DOHH2 (cell line): ENCODE data around the gene KNDC1.

Source experiments
- H3F3A ChIP-seq: fragments of 200-600 bp; sonication (generic), shearing (Covaris generic); 2 replicates; pipeline ENCODE4 v1.6.0; 2016; ENCODE audit warnings: antibody characterized with exemption, mild to moderate bottlenecking; ENCODE audit not compliant: control insufficient read depth, insufficient read depth
- H3K27ac ChIP-seq: fragments of 200-600 bp; sonication (generic); 2 replicates; pipeline ENCODE4 v1.5.1; 2014; ENCODE audit warnings: low read depth, mild to moderate bottlenecking, low read length, moderate library complexity
- H3K27me3 ChIP-seq: fragments of 200-600 bp; sonication (generic); 2 replicates; pipeline ENCODE4 v1.6.1; 2014; ENCODE audit warnings: mild to moderate bottlenecking, low read length, mixed read lengths; ENCODE audit not compliant: control insufficient read depth
- H3K36me3 ChIP-seq: fragments of 200-600 bp; sonication (generic); 2 replicates; pipeline ENCODE4 v1.6.1; 2014; ENCODE audit warnings: mild to moderate bottlenecking, low read length, moderate library complexity, mixed read lengths; ENCODE audit not compliant: control insufficient read depth
- H3K4me1 ChIP-seq: fragments of 200-600 bp; sonication (generic); 2 replicates; pipeline ENCODE4 v1.6.1; 2014; ENCODE audit warnings: mild to moderate bottlenecking, low read length, mixed read lengths; ENCODE audit not compliant: control insufficient read depth
- H3K4me2 ChIP-seq: fragments of 200-600 bp; sonication (generic); 2 replicates; pipeline ENCODE4 v1.6.0; 2014; ENCODE audit warnings: mild to moderate bottlenecking, low read length, moderate library complexity
- H3K4me3 ChIP-seq: fragments of 200-600 bp; sonication (generic); 2 replicates; pipeline ENCODE4 v1.5.1; 2014; ENCODE audit warnings: mild to moderate bottlenecking, low read length, mixed read lengths
- H3K79me2 ChIP-seq: fragments of 200-600 bp; sonication (generic); 2 replicates; pipeline ENCODE4 v1.6.1; 2014; ENCODE audit warnings: mild to moderate bottlenecking, low read length, mixed read lengths; ENCODE audit not compliant: control insufficient read depth
- H3K9me2 ChIP-seq: fragments of 200-600 bp; sonication (generic); replicated peaks from 2 replicates; pipeline ENCODE4 v1.6.1; 2014; ENCODE audit warnings: mild to moderate bottlenecking, low read length, mixed read lengths; ENCODE audit not compliant: control insufficient read depth
- H3K9me3 ChIP-seq: fragments of 200-600 bp; sonication (generic); 2 replicates; pipeline ENCODE4 v1.6.1; 2014; ENCODE audit warnings: antibody characterized with exemption, low read length, mixed read lengths; ENCODE audit not compliant: control insufficient read depth, insufficient read depth
- H4K20me1 ChIP-seq: fragments of 200-600 bp; sonication (generic); 2 replicates; pipeline ENCODE4 v1.6.0; 2014; ENCODE audit warnings: low read depth, mild to moderate bottlenecking, antibody characterized with exemption, low read length, moderate library complexity; ENCODE audit not compliant: control insufficient read depth, insufficient read depth
- CTCF ChIP-seq: fragments of 200-600 bp; sonication (generic); IDR thresholded peaks from one replicate; pipeline ENCODE4 v1.5.1; 2014; ENCODE audit warnings: antibody characterized with exemption, mild to moderate bottlenecking, low read depth, low read length; ENCODE audit not compliant: poor library complexity, severe bottlenecking
- EZH2phosphoT487 ChIP-seq: fragments of 200-600 bp; sonication (generic); IDR thresholded peaks from 2 replicates; pipeline ENCODE4 v1.6.1; 2017; ENCODE audit warnings: borderline replicate concordance, mild to moderate bottlenecking, antibody characterized with exemption, low read length, moderate library complexity, mixed read lengths

KNDC1 gene

GRCh38 chr10:133272301-133272963, 112.4 kb downstream of the KNDC1 start:
- no peaks in the 10 kb centered on the region for H3K79me2 ChIP-seq
- no peaks in the 10 kb centered on the region for H3K9me2 ChIP-seq
- H3K4me1 ChIP-seq, result peaks cover 27% of the 10 kb centered on the region
- no peak for TF ChIP-seq EZH2phosphoT487
- no peak for TF ChIP-seq CTCF
- no peaks in the 10 kb centered on the region for H3K9me3 ChIP-seq
- no peak overlapping the region for H3K4me2 ChIP-seq
- no peaks in the 10 kb centered on the region for H3F3A ChIP-seq
- no peaks in the 10 kb centered on the region for H3K36me3 ChIP-seq
- H3K4me3 ChIP-seq, result no peak overlapping the region
- peaks cover 9% of the 10 kb centered on the region for H3K27me3 ChIP-seq
- no peaks in the 10 kb centered on the region for H4K20me1 ChIP-seq
- H3K27ac ChIP-seq, result no peak overlapping the region

GRCh38 chr10:133272964-133273420, 113.0 kb downstream of the KNDC1 start:
- TF ChIP-seq CTCF, result no peak
- no peak for TF ChIP-seq EZH2phosphoT487
- Histone ChIP-seq H4K20me1 (no peaks in the 10 kb centered on the region), H3K36me3 (no peaks in the 10 kb centered on the region), H3K9me2 (no peaks in the 10 kb centered on the region), H3K27me3 (peaks cover 9% of the 10 kb centered on the region), H3K4me2 (no peak overlapping the region), H3K79me2 (no peaks in the 10 kb centered on the region), H3K4me3 (no peak overlapping the region), H3K4me1 (peaks cover 28% of the 10 kb centered on the region), H3F3A (no peaks in the 10 kb centered on the region), H3K27ac (no peak overlapping the region), H3K9me3 (no peaks in the 10 kb centered on the region)

GRCh38 chr10:133273534-133274143, 113.6 kb downstream of the KNDC1 start:
- H3K27me3 ChIP-seq, result peaks cover 9% of the 10 kb centered on the region
- no peak overlapping the region for H3K4me3 ChIP-seq
- H3K9me2 ChIP-seq, result no peaks in the 10 kb centered on the region
- H3K27ac ChIP-seq, result no peak overlapping the region
- H3K79me2 ChIP-seq, result no peaks in the 10 kb centered on the region
- no peaks in the 10 kb centered on the region for H3F3A ChIP-seq
- H3K9me3 ChIP-seq, result no peaks in the 10 kb centered on the region
- H3K4me1 ChIP-seq, result peaks cover 35% of the 10 kb centered on the region
- H3K36me3 ChIP-seq, result no peaks in the 10 kb centered on the region
- TF ChIP-seq CTCF (no peak), EZH2phosphoT487 (no peak)
- H3K4me2 ChIP-seq, result no peak overlapping the region
- no peaks in the 10 kb centered on the region for H4K20me1 ChIP-seq
